GM18909 (cell line): Measurements from ENCODE around the gene GRHPR.
"Not testable (repeated sequence)": the region's sequence is repeated elsewhere in the genome, so short reads cannot be mapped to it uniquely, and the experiment has no call there.

ENCODE experiments used
- ATAC-seq: cut with Tn5 transposase; IDR thresholded peaks from one replicate; pipeline ENCODE4 v1.9.1; 2021; ENCODE audit warnings: mild to moderate bottlenecking; ENCODE audit not compliant: unreplicated experiment, poor library complexity

GRHPR gene

DNA sequence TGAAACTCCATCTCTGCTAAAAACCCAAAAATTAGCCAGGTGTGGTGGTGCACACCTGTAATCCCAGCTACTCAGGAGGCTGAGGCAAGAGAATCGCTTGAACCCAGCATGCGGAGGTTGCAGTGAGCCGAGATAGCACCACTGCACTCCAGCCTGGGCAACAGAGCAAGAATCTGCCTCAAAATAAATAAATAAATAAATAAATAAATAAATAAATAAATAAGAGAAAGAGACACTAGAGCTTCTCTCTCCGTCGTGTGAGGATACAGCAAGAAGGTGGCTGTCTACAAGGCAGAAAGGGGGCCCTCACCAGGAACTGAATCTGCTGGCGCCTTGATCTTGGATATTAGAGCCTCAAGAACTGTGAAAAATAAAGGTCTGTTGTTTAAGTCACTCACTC is 51.5 kb downstream of the GRHPR start:
- ATAC-seq: not testable (repeated sequence)

DNA sequence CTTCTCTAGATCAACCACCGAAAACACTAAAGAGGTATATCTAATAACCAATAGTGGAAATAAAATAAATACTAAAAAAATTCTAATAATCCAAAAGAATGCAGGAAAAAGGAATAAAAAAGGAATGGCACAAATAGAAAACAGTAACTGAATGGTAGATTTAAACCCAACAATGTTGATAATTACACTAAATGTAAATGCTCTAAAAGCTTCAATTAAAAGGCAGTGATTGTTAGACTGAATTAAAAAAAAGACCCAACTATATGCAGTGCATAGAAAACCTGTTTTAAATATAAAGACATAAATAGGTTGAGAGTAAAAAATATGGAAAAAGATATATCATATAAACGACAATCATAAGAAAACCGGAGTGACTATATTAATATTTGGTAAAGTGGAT is 51.9 kb downstream of the GRHPR start:
- ATAC-seq: no peak

DNA sequence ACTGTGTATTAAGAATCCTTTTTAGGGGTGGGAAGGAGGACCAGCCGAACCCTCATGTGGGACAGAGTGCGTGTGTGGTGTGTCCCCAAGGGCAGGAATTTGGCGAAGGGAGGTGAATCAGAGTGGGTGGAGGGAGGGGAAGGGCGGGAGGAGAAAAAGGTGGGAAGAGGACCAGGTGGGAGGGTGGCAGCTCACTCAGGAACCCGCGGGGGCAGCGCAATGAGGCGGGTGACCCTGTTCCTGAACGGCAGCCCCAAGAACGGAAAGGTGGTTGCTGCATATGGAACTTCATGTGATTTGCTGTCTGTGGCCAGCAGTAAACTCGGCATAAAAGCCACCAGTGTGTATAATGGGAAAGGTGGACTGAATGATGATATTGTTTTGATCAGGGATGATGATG is 54.4 kb downstream of the GRHPR start:
- ATAC-seq: no peak

DNA sequence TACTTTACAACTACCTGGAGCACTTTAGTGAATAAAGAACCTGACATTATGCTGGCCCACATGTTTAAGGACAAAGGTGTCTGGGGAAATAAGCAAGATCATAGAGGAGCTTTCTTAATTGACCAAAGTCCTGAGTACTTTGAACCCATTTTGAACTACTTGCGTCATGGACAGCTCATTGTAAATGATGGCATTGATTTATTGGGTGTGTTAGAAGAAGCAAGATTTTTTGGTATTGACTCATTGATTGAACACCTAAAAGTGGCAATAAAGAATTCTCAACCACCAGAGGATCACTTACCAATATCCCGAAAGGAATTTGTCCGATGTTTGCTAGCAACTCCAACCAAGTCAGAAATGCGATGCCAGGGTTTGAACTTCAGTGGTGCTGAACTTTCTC is 54.9 kb downstream of the GRHPR start:
- not testable (repeated sequence) for ATAC-seq

DNA sequence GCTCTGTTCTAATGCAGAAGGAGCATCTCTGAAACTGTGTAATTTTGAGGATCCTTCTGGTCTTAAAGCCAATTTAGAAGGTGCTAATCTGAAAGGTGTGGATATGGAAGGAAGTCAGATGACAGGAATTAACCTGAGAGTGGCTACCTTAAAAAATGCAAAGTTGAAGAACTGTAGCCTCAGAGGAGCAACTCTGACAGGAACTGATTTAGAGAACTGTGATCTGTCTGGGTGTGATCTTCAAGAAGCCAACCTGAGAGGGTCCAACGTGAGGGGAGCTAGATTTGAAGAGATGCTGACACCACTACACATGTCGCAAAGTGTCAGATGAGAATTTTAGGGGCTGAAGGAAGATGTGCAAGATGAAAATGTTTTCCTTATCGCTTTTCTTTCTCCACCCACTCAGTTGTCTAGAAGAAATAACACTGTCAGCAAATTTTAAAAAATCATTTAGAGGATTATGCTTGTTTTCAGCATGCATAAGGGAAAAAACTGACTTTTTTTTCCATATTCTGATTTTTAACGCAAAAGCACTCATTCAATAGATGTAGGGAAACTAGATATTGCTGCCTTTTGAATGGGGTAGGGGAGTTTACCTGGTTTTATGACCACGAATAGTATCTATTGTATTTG is 55.6 kb downstream of the GRHPR start:
- not testable (repeated sequence) for ATAC-seq

DNA sequence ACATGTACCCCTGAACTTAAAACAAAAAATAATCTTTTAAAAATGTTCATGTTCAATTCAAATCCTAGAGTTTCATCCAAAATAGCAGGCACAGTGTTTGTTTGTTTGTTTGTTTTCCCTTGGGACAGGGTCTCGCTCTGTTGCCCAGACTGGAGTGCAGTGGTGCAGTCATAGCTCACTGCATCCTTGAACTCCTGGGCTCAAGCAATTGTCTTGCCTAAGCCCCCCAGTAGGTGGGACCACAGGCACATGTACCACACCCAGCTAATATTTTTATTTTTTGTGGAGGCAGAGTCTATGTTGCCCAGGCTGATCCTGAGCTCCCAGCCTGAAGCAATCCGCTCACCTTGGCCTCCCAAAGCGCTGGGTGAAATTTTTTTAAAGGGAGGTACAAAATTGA is 58.3 kb downstream of the GRHPR start:
- no peak for ATAC-seq

DNA sequence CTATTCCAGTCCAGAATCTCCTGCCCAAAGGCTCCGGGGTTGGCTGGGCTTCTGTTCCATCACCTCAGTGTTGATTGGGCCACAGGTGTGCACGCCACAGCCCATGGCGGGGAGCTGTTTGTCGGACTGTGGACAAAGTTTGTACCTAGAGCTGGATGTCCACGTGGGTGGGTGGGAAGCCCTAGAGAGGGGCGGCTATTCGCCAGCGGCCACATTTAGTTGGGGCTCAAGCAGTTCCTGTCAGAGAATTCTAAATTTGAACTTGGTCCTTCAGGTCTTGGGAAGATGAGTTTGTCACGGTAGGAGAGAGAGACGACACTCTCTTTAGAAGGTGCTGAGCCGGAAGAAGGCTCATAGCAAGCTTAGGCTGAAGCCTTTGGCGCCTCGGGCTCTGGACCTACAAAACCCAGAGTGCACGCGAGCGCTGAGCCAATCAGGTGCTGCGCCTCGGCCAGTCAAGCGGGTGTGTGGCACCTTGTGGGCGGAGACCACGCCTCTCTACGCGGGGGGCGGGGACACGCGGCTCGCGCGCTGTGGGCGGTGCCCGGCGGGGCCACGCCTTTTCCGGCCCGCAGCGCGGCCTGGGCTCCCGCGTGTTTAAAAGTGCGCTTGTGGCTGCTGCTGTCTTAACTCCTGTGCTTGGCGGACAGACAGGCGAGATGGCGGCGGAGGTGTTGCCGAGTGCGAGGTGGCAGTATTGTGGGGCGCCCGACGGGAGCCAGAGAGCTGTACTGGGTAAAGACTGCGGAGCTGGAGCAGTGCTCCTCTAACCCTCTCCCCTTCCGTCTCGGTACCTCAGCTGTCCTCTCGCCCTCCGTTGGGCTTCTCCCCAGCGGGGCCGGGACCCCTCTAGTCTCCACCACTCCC is 63.1 kb downstream of the GRHPR start, which contains the start of gene POLR1E:
POLR1E (plus strand) TSS at position 560 of the 867 bp plus-strand sequence; CDS start at position 660, 100 bp downstream.
- peak; percentile 96 for ATAC-seq

DNA sequence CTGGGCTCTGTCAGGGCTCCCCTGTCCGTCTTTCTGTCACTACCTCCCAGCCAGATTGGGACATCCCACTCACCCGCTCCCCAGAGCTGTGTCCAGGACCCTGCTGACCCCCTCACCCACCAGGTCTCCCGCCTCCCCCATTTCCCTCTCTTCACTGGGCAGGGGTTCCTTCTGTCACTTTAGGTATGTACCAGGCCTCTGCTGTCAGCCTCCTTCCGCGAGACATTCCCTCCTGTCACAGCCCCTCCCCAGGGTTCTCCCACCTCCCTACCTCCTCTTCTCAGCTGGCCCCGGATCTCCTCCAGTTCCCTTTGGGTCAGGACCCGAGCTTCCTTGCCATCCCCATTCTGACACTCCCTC is 63.7 kb downstream of the GRHPR start:
- ATAC-seq: no peak
